Prostate gland (tissue), 2 donors: ENCODE results near the gene CROCC2.
A peak's percentile ranks its signal among the peaks of the same experiment; 100 is the strongest.

Source experiments
- CTCF ChIP-seq, 4 experiments: fragments of 200-600 bp in 2 of 4; fragments of 450-650 bp in 2 of 4; sonication (generic) in 2 of 4; IDR thresholded peaks; 1 replicate in 3 of 4; 2 replicates in 1 of 4; pipeline ENCODE4 v1.5.1; 2016 to 2019; ENCODE audit warnings: antibody characterized with exemption in 4 of 4, mild to moderate bottlenecking in 2 of 4, moderate library complexity in 2 of 4
- POLR2A ChIP-seq: fragments of 450-650 bp; IDR thresholded peaks from one replicate; pipeline ENCODE4 v1.6.1; 2016; ENCODE audit warnings: antibody characterized with exemption, mild to moderate bottlenecking

DNA sequence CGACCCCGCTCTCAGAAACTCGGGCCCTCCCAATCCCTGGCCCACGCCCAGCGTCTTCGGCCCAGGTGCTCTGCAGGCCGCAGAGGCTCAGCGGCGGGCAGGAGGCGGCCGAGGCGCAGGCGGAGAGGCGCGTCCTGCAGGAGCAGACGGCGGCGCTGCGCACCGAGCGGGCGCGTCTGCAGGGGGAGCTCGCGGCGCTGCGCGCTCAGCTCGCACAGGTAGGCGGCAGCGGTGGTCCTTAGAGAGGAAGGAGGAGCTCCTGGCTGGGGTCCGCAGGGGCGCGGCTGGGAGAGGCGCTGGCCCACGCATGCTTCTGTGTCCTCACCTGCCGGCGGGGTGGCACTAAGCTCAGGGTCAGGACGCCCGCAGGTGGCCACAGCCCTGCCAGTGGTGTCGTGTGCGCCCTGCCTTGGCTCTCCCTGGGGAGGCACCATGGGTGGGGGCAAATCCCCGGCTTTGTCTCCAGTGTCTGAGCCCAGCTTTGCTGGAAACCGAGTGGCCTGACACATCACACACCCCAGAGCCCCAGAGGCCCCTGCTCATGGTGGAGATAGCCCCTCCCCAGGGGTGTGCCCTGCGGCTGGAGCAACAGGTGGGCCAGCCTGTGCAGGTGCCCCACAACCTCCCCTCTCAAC lies 77.3 kb downstream of the CROCC2 start:
- TF ChIP-seq CTCF (IDR thresholded peaks at IDR 0.05): peak; percentile 48 to 81 (median 68)
- TF ChIP-seq POLR2A: no peak
